HG03469 (cell line): ENCODE data around the gene CLIP2.
"Not testable (repeated sequence)": the region's sequence is repeated elsewhere in the genome, so short reads cannot be mapped to it uniquely, and the experiment has no call there.

Experiments used
- ATAC-seq: cut with Tn5 transposase; IDR thresholded peaks from one replicate; pipeline ENCODE4 v1.9.1; 2021; ENCODE audit warnings: mild to moderate bottlenecking, moderate library complexity, moderate number of reproducible peaks; ENCODE audit not compliant: unreplicated experiment

Gene CLIP2

GRCh38 chr7:74289018-74289658, at the start of gene CLIP2:
TSS of gene CLIP2 (plus strand) at chr7:74289407. CDS start at chr7:74317547, 28,140 bp downstream.
- ATAC-seq: no peak

GRCh38 chr7:74240482-74240881, 48.7 kb upstream of the CLIP2 start:
- no peak for ATAC-seq

GRCh38 chr7:74242122-74242443, 47.1 kb upstream of the CLIP2 start:
- no peak for ATAC-seq

- ATAC-seq: no peak
Measured at GRCh38 chr7:74246497-74246896, 42.7 kb upstream of the CLIP2 start.

- no peak for ATAC-seq
Measured at GRCh38 chr7:74248156-74248555, 41.1 kb upstream of the CLIP2 start.

GRCh38 chr7:74249058-74249457, 40.1 kb upstream of the CLIP2 start:
- ATAC-seq: not testable (repeated sequence)

- no peak for ATAC-seq
Measured at GRCh38 chr7:74252893-74253292, 36.3 kb upstream of the CLIP2 start.

- no peak for ATAC-seq
Measured at GRCh38 chr7:74253331-74253730, 35.9 kb upstream of the CLIP2 start.

GRCh38 chr7:74253835-74254128, 35.4 kb upstream of the CLIP2 start:
- ATAC-seq: no peak

- ATAC-seq: peak; percentile 90
Measured at GRCh38 chr7:74254129-74254857, 34.9 kb upstream of the CLIP2 start, which contains the start of gene RFC2. TSS of gene RFC2 (minus strand) at chr7:74254399. CDS start at chr7:74254383, 16 bp downstream.

- ATAC-seq: no peak
Measured at GRCh38 chr7:74254858-74255379, 34.3 kb upstream of the CLIP2 start.

- not testable (repeated sequence) for ATAC-seq
Measured at GRCh38 chr7:74255461-74255860, 33.7 kb upstream of the CLIP2 start.

GRCh38 chr7:74256491-74257408, 32.5 kb upstream of the CLIP2 start:
- no peak for ATAC-seq

GRCh38 chr7:74258639-74259038, 30.6 kb upstream of the CLIP2 start:
- no peak for ATAC-seq

- ATAC-seq: no peak
Measured at GRCh38 chr7:74262639-74263398, 26.4 kb upstream of the CLIP2 start.

- ATAC-seq: no peak
Measured at GRCh38 chr7:74263399-74264120, 25.6 kb upstream of the CLIP2 start.

GRCh38 chr7:74266191-74266963, 22.8 kb upstream of the CLIP2 start:
- ATAC-seq: no peak

- ATAC-seq: no peak
Measured at GRCh38 chr7:74267756-74268565, 21.2 kb upstream of the CLIP2 start.
